Fibroblast of the aortic adventitia (primary cell): ENCODE data around the gene ESPNL. TPM values are rescaled to one million over a fixed set of nuclear protein-coding genes. Genes with fewer than 3 reads are reported as not detected.

Experiments
- DNase-seq: peaks from one replicate; pipeline ENCODE4 v3.0.0-alpha.2; 2010; ENCODE audit warnings: low read depth
- H3K4me3 ChIP-seq: 2 replicates; pipeline ENCODE4 v1.5.1; 2011; ENCODE audit warnings: low read depth, mild to moderate bottlenecking, control low read depth, low read length, moderate library complexity
- total RNA-seq: library from RNA; depleted of rRNA; stranded (reverse); fragments of >200 nt; gene quantifications from 2 replicates; pipeline ENCODE4 v1.2.3, GENCODE V29; 2012; ENCODE audit warnings: low replicate concordance
- TF ChIP-seq, protein P1 (sequence below): IDR thresholded peaks from 2 replicates; pipeline ENCODE4 v1.5.1; 2011; ENCODE audit warnings: mild to moderate bottlenecking, low read length, control low read depth, inconsistent platforms; ENCODE audit not compliant: insufficient read depth

ESPNL gene
- total RNA-seq, 1 donor: 1.4 TPM

DNA sequence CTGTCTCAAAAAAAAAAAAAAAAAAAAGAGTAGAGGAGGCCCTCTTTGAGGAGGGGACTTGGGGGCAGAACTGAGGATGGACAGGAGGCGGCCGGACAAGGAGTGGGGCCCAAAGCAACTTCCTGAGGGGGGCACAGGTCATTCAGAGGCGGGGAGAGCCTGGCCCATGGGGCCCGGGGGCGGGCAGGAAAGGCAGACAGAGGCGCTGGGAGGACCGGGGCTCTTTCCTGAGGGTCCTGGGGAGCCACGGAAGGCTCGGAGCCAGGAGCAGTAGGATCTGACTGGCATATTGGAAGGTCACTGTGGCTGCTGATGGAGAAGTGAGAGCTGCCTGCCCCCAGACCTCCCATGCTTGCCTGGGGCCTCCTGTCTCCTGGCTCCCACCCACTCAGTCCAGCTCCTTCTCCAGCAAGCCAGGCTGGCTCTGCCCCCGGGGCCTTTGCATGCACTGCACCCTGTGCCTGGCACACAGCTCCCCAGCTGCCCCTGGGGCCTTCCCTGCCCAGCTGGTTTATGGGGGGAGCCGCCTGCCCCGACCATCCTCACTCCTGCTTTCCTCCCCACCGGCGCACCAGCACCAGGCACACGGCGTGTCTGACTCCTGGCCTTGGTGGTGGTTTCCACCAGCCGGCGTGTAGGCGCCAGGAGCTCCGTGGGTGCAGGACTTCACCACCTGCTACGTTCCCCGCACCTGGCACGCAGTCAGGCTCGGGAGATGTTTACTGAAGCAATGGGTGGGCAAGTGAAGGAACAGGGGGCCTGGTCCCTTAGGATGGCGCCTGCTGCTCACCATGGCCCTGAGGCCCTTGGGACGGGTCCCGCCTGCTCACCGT, 5.6 kb downstream of the ESPNL start:
- DNase-seq: no peak
- TF ChIP-seq, protein P1, sequence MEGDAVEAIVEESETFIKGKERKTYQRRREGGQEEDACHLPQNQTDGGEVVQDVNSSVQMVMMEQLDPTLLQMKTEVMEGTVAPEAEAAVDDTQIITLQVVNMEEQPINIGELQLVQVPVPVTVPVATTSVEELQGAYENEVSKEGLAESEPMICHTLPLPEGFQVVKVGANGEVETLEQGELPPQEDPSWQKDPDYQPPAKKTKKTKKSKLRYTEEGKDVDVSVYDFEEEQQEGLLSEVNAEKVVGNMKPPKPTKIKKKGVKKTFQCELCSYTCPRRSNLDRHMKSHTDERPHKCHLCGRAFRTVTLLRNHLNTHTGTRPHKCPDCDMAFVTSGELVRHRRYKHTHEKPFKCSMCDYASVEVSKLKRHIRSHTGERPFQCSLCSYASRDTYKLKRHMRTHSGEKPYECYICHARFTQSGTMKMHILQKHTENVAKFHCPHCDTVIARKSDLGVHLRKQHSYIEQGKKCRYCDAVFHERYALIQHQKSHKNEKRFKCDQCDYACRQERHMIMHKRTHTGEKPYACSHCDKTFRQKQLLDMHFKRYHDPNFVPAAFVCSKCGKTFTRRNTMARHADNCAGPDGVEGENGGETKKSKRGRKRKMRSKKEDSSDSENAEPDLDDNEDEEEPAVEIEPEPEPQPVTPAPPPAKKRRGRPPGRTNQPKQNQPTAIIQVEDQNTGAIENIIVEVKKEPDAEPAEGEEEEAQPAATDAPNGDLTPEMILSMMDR: no peak
- no peak overlapping the region for H3K4me3 ChIP-seq

DNA sequence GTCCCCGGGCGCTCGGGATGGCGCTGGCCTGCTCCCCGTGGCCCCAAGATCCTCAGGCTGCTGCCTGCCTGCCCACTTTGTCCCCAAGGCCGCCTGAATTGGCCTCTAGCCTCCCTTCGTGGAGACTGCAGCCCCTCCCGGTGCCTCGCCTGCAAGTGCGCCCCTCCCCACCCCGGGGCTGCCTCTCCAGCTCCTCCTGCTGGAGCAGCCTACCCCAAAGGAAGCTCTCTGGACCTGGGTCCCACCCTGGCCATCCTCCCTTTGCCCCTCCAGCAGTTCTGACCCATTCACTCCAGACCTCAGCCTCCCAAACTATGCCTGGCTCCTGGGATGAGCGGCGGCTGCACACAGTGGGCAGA, 6.2 kb downstream of the ESPNL start:
- DNase-seq: no peak
- TF ChIP-seq, protein P1: no peak
- H3K4me3 ChIP-seq: no peak overlapping the region

DNA sequence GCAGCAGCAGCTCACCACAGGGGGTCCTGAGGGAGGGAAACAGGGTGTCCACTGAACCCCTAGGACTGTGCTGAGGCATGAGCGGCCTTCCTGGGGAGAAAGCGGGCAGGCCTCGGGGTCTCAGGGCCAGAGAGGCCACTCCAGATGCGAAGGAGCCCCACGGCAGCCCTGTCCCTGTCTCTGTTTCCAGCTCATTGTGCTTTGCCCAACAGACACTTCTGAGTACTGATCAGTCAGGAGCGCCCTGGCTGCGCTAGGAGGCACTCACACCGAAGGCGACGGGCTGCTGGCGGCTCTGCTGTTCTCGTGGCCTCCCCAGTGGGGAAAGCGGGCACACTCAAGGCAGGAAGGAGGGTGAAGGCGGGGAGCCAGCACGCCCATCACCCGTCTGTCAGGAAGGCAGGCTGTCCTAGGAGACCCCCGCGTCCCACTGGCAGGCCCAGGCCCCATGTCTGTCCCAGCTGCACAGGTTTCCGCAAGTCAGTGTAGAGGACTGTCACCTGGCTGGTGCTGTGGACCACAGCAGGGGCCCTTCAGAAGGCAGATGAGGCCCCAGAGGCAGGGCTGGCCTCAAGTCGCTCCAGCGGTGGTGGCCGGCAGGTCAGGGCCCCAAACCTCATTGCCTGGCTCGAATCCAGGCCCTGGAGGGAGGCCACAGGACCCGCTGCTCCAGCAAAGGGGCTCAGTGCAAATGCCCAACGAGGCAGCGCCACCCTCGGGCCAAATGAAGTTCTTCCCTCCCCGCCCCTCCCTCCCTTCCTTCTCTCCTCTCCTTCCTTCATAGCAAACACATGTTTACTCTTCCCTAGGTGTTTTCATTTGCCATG, 6.8 kb downstream of the ESPNL start:
- TF ChIP-seq, protein P1: no peak
- DNase-seq: no peak

DNA sequence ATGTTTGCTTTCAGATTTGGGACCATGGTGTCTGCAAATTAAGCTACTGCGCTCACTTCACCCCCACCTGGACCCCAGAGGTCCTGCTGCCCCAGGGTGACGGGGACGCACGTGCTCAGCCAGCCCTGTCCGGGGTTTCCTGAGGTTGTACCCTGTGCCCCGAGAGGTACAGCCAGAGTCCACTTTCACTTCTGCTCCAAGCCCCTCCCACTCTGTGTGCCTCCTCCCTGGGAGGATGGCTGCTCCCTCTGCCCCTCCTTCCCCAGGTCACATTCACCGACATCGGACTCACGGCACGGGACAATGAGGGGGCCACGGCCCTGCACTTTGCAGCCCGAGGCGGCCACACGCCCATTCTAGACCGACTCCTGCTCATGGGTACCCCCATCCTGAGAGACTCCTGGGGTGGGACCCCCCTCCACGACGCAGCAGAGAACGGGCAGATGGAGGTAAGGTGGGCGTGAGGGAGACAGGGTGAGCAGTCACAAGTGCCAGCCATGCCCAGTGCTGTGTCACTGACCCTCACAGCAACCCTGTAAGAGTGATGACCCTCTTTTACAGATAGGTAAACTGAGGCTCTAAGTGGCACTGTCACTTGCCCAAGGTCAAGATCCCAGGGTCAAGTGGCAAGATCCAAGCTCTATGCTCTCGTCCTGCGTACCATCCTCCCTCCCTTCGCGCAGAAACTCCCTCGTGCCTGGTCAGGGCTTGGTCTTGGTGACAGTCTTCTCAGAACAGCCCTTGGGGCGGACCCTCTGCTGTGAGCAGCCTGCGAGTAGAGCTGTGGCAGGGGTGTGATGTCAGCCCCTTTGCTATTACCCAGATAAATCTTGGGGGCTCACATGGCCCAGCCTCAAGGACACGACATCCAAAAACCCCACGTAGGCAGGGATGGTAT, 7.6 kb downstream of the ESPNL start:
- TF ChIP-seq, protein P1: no peak
- DNase-seq: no peak
- H3K4me3 ChIP-seq: no peak overlapping the region

More for the DNA sequence above, 6.8 kb downstream of the ESPNL start:
- no peak overlapping the region for H3K4me3 ChIP-seq

DNA sequence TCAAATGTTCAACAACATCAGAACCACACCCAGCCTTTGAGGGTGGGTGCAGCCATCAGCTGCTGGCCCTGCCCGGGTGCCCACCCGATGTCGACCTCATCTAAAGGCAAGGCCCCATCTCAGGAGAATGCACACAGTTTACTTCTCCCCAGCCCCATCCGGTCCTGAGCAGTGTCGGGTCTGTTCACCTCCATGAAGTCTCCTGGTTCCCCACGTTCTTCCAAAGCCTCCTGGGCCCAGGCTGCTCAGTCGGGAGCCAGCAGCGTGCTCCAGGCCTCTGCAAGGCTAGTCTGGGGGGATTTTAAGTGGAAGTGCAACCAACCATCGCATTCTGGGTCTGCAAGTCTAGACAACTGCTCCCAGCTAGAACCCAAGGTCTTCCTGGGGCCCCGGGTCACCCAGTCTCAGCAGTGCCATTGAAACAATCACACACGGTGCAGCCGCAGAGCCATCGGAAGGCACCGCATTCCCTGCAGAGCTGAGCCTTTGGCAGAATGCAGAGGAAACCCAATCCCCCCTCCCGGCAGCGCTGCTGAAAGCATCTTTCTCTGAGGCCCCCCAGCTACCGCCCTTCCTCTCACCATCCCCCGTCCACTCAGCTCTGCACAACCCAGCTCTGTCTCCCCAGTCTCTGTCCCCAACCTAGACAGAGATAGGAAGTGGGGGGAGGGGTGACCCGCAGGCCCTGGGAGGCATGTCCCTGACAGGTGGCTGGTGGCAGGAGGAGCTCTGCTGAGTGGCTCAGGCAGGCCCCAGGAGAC, 8.5 kb downstream of the ESPNL start:
- DNase-seq: no peak
- TF ChIP-seq, protein P1: no peak
- H3K4me3 ChIP-seq: no peak overlapping the region

DNA sequence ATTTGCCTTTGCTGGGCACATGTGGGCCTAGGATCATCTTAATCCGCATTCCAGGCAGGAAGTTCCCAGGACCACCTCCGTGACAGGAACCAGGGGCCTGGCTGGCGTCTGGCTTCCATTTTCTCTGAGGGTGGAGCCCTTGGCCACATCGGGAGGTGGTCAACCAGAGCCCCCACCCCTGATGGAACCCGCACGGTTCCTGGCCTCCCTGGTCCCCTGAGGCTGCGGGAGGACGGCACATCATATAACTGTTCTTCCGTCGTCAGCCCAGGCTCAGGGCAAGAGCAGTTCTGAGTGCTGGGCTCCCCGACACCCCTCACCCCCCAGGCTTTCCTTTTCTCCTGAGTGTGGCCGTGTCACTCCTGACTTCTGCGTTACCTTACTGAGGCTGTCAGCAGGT, 13.5 kb downstream of the ESPNL start:
- no peak for DNase-seq
- TF ChIP-seq, protein P1: no peak
- no peak overlapping the region for H3K4me3 ChIP-seq
